Endothelial cell of umbilical vein (primary cell): ENCODE measurements around the gene DYNLT3.

ENCODE experiments used
- CTCF ChIP-seq, 2 donors: IDR thresholded peaks; 1 replicate in 1 of 2; 2 replicates in 1 of 2; pipeline ENCODE4 v1.5.1; 2011; ENCODE audit warnings: low read length in 2 of 2, mild to moderate bottlenecking in 2 of 2, moderate library complexity in 2 of 2, control low read depth in 1 of 2, inconsistent platforms in 1 of 2, low read depth in 1 of 2; ENCODE audit not compliant: insufficient read depth in 1 of 2; ENCODE audit errors: extremely low read depth in 1 of 2
- EZH2 ChIP-seq: IDR thresholded peaks from 2 replicates; pipeline ENCODE4 v1.6.1; 2012; ENCODE audit warnings: borderline replicate concordance, low read depth, mild to moderate bottlenecking, moderate library complexity, low read length, inconsistent platforms; ENCODE audit not compliant: severe bottlenecking
- FOS ChIP-seq: IDR thresholded peaks from 2 replicates; pipeline ENCODE4 v1.6.1; 2011; ENCODE audit warnings: mild to moderate bottlenecking, low read length, moderate library complexity, borderline replicate concordance; ENCODE audit not compliant: insufficient read depth
- JUN ChIP-seq: IDR thresholded peaks from 2 replicates; pipeline ENCODE4 v1.6.1; 2011; ENCODE audit warnings: borderline replicate concordance, low read depth; ENCODE audit not compliant: insufficient read length, insufficient read depth
- MAX ChIP-seq: IDR thresholded peaks from 2 replicates; pipeline ENCODE4 v1.6.1; 2011; ENCODE audit not compliant: insufficient read depth, insufficient read length
- POLR2A ChIP-seq: IDR thresholded peaks from 2 replicates; pipeline ENCODE4 v1.6.1; 2012; ENCODE audit warnings: low read depth, mild to moderate bottlenecking, control low read depth, low read length
- POLR2AphosphoS5 ChIP-seq: IDR thresholded peaks from 2 replicates; pipeline ENCODE4 v1.6.1; 2012; ENCODE audit warnings: low read depth, mild to moderate bottlenecking, control low read depth, low read length, moderate library complexity; ENCODE audit not compliant: insufficient read depth

DNA sequence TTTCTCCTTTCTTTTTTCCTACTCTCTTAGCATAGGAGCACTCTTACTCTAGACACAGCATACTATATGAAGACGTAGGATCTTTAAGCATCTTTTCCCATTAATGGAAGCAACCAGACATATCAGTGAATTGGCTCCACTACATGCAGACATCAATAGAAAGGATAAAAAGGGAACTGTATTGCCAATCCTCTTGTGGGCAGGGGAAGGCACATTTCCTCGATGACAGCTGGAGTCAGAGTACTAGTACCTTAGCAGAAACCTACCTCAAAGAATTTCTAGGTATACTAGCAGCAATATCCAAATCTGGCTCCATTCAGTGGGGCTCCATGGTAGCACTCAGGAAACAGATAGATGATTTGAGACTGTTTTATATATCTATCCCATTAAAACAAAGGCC is 47.4 kb downstream of the DYNLT3 start:
- TF ChIP-seq CTCF (IDR thresholded peaks at IDR 0.05; ENCODE audit: extremely low read depth in 1 of 2, insufficient read depth in 1 of 2, low read depth in 1 of 2, low read length in 2 of 2): no peak
- no peak for TF ChIP-seq EZH2
- TF ChIP-seq POLR2A: no peak
- no peak for TF ChIP-seq POLR2AphosphoS5
- TF ChIP-seq JUN: no peak
- no peak for TF ChIP-seq MAX
- no peak for TF ChIP-seq FOS
